ENCODE measurements around the gene GP1BB. TPM values are rescaled to one million over a fixed set of nuclear protein-coding genes. Genes with fewer than 3 reads are reported as not detected.

GP1BB gene
- 0.43 and 0.79 TPM in 2 replicates for total RNA-seq

GRCh38 chr22:19723232-19723982, at the start of gene GP1BB:
TSS of gene GP1BB (plus strand) at chr22:19723539. CDS start at chr22:19723570, 31 bp downstream.

GRCh38 chr22:19714312-19715187, 8.8 kb upstream of the GP1BB start, which contains the start of gene SEPTIN5:
TSS of gene SEPTIN5 (plus strand) at chr22:19714503. CDS start at chr22:19714589, 86 bp downstream.

GRCh38 chr22:19760058-19760950, 37.0 kb downstream of the GP1BB start, which contains the start of gene TBX1:
TSS of gene TBX1 (plus strand) at chr22:19760778. CDS start at chr22:19760844, 66 bp downstream.

Other genes starting within 250 kb of the GP1BB start
- gene UFD1, start 244.3 kb upstream of the GP1BB start, total RNA-seq = 30.2 and 73.4 TPM in 2 replicates
- 4.3 and 5.5 TPM in 2 replicates for gene CDC45, start 243.6 kb upstream of the GP1BB start, total RNA-seq
- gene CLDN5, start 199.1 kb upstream of the GP1BB start, total RNA-seq = not detected in 2 replicates
- 5.6 and 10.6 TPM in 2 replicates for gene SEPTIN5, start 9.0 kb upstream of the GP1BB start, total RNA-seq
- 0.65 and 0.79 TPM in 2 replicates for gene TBX1, start 37.2 kb downstream of the GP1BB start, total RNA-seq
- 4.7 and 11.2 TPM in 2 replicates for gene GNB1L, start 131.3 kb downstream of the GP1BB start, total RNA-seq
- 16.1 and 37.7 TPM in 2 replicates for gene RTL10, start 131.3 kb downstream of the GP1BB start, total RNA-seq
- gene COMT, start 218.2 kb downstream of the GP1BB start, total RNA-seq = 192 and 306 TPM in 2 replicates
- 21.6 and 30.7 TPM in 2 replicates for gene TXNRD2, start 218.3 kb downstream of the GP1BB start, total RNA-seq